ENCODE measurements around the gene IFFO2. TPM values are rescaled to one million over a fixed set of nuclear protein-coding genes. Genes with fewer than 3 reads are reported as not detected.

Gene IFFO2
- total RNA-seq, 2 donors from 2014 or later, result 13.6 to 20.4 TPM

DNA sequence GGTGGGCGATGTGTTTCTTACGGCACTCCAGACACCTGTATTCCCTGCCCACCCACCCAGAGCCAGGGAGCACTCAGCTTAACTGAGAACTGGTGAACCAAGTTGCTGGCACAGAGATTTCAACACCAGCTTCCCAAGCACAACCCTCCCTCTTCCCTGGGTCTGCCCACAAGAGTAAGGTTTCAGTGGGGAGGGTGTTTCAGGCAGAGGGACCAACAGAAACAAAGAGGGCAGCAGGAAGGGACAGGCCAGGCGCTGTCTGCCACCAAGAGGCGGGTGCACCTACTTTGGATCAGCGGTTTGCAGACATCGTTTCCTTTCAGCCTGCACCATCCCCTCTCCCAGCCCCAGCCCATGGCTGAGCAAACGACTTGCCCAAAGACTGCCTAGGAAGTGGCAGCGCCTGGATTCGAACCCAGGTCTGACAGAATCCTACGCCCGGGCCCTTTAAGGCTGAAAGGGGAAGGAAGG lies 32.2 kb downstream of the IFFO2 start:
- intact Hi-C loops (cut with DNase I), result loop anchor here (5.0 kb wide), 1 partner anchor 83 kb away; no protein-coding TSS in a partner anchor
- H3K9me3 ChIP-seq, result no peaks in the 10 kb centered on the region
- H3K4me3 ChIP-seq, result no peak overlapping the region
- H3K27ac ChIP-seq, result peak overlapping the region; percentile 80 to 84
- no peaks in the 10 kb centered on the region for H3K27me3 ChIP-seq (replicated peaks; ENCODE audit: insufficient read depth)
- 47% methylated on average over 9 of the region's 11 CpGs for WGBS
- TF ChIP-seq POLR2AphosphoS5 (IDR thresholded peaks at IDR 0.05) (peak; percentile 46), POLR2A (IDR thresholded peaks at IDR 0.05) (no peak)
- TF ChIP-seq, protein P1, sequence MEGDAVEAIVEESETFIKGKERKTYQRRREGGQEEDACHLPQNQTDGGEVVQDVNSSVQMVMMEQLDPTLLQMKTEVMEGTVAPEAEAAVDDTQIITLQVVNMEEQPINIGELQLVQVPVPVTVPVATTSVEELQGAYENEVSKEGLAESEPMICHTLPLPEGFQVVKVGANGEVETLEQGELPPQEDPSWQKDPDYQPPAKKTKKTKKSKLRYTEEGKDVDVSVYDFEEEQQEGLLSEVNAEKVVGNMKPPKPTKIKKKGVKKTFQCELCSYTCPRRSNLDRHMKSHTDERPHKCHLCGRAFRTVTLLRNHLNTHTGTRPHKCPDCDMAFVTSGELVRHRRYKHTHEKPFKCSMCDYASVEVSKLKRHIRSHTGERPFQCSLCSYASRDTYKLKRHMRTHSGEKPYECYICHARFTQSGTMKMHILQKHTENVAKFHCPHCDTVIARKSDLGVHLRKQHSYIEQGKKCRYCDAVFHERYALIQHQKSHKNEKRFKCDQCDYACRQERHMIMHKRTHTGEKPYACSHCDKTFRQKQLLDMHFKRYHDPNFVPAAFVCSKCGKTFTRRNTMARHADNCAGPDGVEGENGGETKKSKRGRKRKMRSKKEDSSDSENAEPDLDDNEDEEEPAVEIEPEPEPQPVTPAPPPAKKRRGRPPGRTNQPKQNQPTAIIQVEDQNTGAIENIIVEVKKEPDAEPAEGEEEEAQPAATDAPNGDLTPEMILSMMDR (IDR thresholded peaks at IDR 0.05), result no peak
- H3K4me1 ChIP-seq (replicated peaks), result peaks cover 22% of the 10 kb centered on the region
- peaks cover 0 to 7% of the 10 kb centered on the region in 2 donors for H3K36me3 ChIP-seq
- DNase-seq (ENCODE audit: low spot score), result no peak

DNA sequence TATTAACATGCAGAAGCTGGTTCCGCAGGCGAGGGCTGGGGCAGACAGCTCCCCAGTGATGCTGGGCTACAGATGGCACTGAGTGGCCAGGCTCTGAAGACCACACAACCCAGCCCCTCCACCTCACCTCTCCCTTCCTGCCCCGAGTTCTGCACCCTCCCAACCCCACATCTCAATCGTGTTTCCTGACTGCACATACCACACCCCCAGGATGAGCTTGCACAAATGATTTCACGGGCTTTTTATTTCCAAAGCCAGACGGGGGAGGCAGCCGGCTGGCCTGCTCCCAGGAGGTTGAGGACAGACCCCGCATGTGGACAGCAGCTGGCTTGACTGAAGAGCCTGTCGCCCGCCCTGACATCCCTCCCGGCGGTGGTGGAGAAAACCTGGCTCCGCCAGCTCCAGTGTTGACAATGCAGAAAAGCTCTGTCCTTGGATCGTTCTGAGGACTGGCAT lies 32.7 kb downstream of the IFFO2 start:
- WGBS, result 17% methylated on average over 14 of the region's 14 CpGs
- H3K36me3 ChIP-seq, result peaks cover 0 to 7% of the 10 kb centered on the region in 2 donors
- H3K27ac ChIP-seq, result peak overlapping the region; percentile 80 to 84
- peaks cover 22% of the 10 kb centered on the region for H3K4me1 ChIP-seq (replicated peaks)
- TF ChIP-seq POLR2AphosphoS5 (IDR thresholded peaks at IDR 0.05), result no peak
- TF ChIP-seq POLR2A (IDR thresholded peaks at IDR 0.05), result no peak
- TF ChIP-seq, protein P1 (IDR thresholded peaks at IDR 0.05), result no peak
- DNase-seq (ENCODE audit: low spot score), result no peak
- intact Hi-C loops (cut with DNase I), result loop anchor here (2.0 to 5.0 kb wide), 2 partner anchors 27 to 84 kb away; no protein-coding TSS in a partner anchor
- no peaks in the 10 kb centered on the region for H3K9me3 ChIP-seq
- H3K27me3 ChIP-seq (replicated peaks; ENCODE audit: insufficient read depth), result no peaks in the 10 kb centered on the region
- H3K4me3 ChIP-seq, result no peak overlapping the region

DNA sequence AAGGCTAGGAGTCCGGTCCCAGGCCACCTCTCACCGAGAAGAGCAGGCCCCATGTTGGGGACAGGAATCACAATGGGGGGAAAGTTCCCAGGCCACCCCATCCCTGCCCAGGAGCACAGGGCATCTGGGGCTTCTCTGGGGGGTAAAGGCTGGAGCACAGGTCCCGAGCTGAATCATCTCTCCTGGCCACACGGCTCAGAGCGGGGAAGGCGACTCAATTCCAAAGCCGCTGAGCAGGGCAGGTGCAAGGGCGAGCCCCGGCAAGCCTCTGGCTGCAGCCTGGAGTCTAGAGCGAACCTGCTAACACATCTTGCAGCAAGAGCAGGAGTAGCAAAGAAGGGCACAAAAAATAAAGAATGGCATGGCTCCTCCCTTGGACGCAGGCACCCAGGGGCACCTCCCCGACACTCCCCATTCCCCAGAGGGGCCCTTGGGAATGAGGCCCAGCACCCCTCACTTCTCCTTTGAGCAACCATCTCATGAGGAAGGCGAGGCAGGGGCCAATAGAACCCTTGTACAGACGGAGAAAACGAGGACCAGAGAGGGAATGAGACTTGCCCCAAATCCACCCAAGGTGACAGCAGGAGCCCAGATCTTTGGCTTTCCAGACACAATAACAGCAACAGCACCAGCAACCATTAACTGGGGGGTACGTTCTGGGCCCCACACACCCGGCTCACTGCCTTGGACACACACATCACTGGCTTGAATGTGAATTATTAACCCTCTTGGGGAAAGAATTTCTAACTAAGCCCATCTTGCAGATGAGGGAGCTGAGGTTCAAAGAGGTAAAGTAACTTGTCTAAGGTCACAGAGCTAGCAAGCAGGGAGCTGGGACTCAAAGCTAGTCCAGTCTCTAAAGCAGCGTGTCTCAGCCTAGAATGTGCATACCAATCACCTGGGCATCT lies 33.4 kb downstream of the IFFO2 start:
- DNase-seq (ENCODE audit: low spot score), result peak; percentile 55
- Histone ChIP-seq H3K9me3 (no peaks in the 10 kb centered on the region), H3K27me3 (replicated peaks; ENCODE audit: insufficient read depth) (no peaks in the 10 kb centered on the region), H3K36me3 (peaks cover 0 to 7% of the 10 kb centered on the region in 2 donors), H3K27ac (peak overlapping the region; percentile 80 to 84), H3K4me3 (no peak overlapping the region), H3K4me1 (replicated peaks) (peaks cover 22% of the 10 kb centered on the region)
- intact Hi-C loops (cut with DNase I), result loop anchor here (2.0 to 5.0 kb wide), 2 partner anchors 28 to 84 kb away; no protein-coding TSS in a partner anchor
- WGBS, result 41% methylated on average over 18 of the region's 18 CpGs
- TF ChIP-seq POLR2AphosphoS5 (IDR thresholded peaks at IDR 0.05), result no peak
- TF ChIP-seq, protein P1 (IDR thresholded peaks at IDR 0.05), result no peak
- no peak for TF ChIP-seq POLR2A (IDR thresholded peaks at IDR 0.05)

DNA sequence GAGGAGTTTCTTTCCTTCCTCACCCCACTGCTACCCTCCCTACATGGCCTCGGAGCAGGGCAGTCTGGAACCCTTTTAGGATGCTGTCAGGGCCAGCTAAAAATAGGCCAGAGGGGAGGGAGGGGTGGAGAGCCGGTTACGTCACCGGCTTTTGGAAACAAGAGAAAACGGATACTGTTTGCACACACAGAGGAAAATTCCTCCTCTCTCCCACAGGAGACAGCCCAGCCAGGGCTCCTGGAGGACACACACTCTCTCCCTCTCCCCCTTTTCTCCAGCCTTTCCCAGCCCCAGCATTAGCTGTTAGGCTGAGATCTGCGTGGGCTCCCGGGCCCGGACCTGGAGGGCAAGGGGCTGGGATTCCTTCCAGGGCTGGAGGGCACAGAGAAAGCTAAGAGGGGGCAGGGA lies 34.2 kb downstream of the IFFO2 start:
- peaks cover 22% of the 10 kb centered on the region for H3K4me1 ChIP-seq (replicated peaks)
- no peak overlapping the region for H3K4me3 ChIP-seq
- intact Hi-C loops (cut with DNase I), result loop anchor here (2.0 to 5.0 kb wide), 2 partner anchors 28 to 85 kb away; no protein-coding TSS in a partner anchor
- WGBS, result 10% methylated on average over 8 of the region's 8 CpGs
- H3K27me3 ChIP-seq (replicated peaks; ENCODE audit: insufficient read depth), result no peaks in the 10 kb centered on the region
- peaks cover 0 to 7% of the 10 kb centered on the region in 2 donors for H3K36me3 ChIP-seq
- no peaks in the 10 kb centered on the region for H3K9me3 ChIP-seq
- peak overlapping the region; percentile 80 to 84 for H3K27ac ChIP-seq
- peak; percentile 91 for TF ChIP-seq POLR2AphosphoS5 (IDR thresholded peaks at IDR 0.05)
- TF ChIP-seq, protein P1 (IDR thresholded peaks at IDR 0.05), result peak in 2 of 4 experiments; percentile 21 to 37
- TF ChIP-seq POLR2A (IDR thresholded peaks at IDR 0.05), result peak; percentile 59
- peak; percentile 79 for DNase-seq (ENCODE audit: low spot score)

Measured in prostate gland (tissue), 2 donors.